Ascending aorta (tissue), 2 donors: ENCODE data around the gene LGR4. TPM values are rescaled to one million over a fixed set of nuclear protein-coding genes. Genes with fewer than 3 reads are reported as not detected.

Source experiments
- DNase-seq, 2 donors: peaks; one replicate each; pipeline ENCODE4 v3.0.0-alpha.2; 2019; ENCODE audit warnings: low spot score in 2 of 2
- H3K27ac ChIP-seq, 2 donors: fragments of 200-600 bp; sonication (generic); one replicate each; pipeline ENCODE4 v1.5.1; 2016 to 2017; ENCODE audit warnings: mild to moderate bottlenecking in 1 of 2
- H3K27me3 ChIP-seq: fragments of 200-600 bp; sonication (generic); one replicate; pipeline ENCODE4 v1.5.1; 2017
- H3K36me3 ChIP-seq, 2 donors: fragments of 200-600 bp; sonication (generic); one replicate each; pipeline ENCODE4 v1.5.1; 2016
- H3K4me1 ChIP-seq, 2 donors: fragments of 200-600 bp; sonication (generic); one replicate each; pipeline ENCODE4 v1.5.1; 2016 to 2017; ENCODE audit warnings: mild to moderate bottlenecking in 1 of 2
- H3K4me3 ChIP-seq, 2 donors: fragments of 200-600 bp; sonication (generic); one replicate each; pipeline ENCODE4 v1.5.1; 2016 to 2017; ENCODE audit warnings: mild to moderate bottlenecking in 1 of 2
- H3K9me3 ChIP-seq, 2 donors: fragments of 200-600 bp; sonication (generic); one replicate each; pipeline ENCODE4 v1.5.1; 2016
- CTCF ChIP-seq, 3 experiments: fragments of 200-600 bp in 2 of 3; fragments of 450-650 bp in 1 of 3; sonication (generic) in 2 of 3; IDR thresholded peaks; one replicate each; pipeline ENCODE4 v1.5.1; 2016 to 2019; ENCODE audit warnings: antibody characterized with exemption in 3 of 3, mild to moderate bottlenecking in 1 of 3, moderate library complexity in 1 of 3
- intact Hi-C: fragments of 100-400 bp; cut with DNase I; formaldehyde crosslinking; loops from one replicate; pipeline ENCODE4 v1.15.1; 2023
- total RNA-seq: library from RNA; depleted of rRNA; stranded (reverse); fragments of >200 nt; gene quantifications from one replicate; pipeline ENCODE4 v1.1.0, GENCODE V29; 2016

LGR4 gene
- total RNA-seq, 1 donor from 2014 or later, result 46.8 TPM

GRCh38 chr11:27394781-27395228 is 77.8 kb downstream of the LGR4 start:
- Histone ChIP-seq H3K27ac (peak overlapping the region in 1 of 2 donors; percentile 35), H3K9me3 (no peaks in the 10 kb centered on the region), H3K27me3 (no peaks in the 10 kb centered on the region), H3K4me3 (no peak overlapping the region), H3K36me3 (no peaks in the 10 kb centered on the region), H3K4me1 (peaks cover 0 to 12% of the 10 kb centered on the region in 2 donors)
- intact Hi-C loops, result no loop called here
- no peak for TF ChIP-seq CTCF (IDR thresholded peaks at IDR 0.05)
- DNase-seq, result no peak

- no peaks in the 10 kb centered on the region for H3K9me3 ChIP-seq
- intact Hi-C loops, result no loop called here
- DNase-seq, result no peak
- peaks cover 0 to 12% of the 10 kb centered on the region in 2 donors for H3K4me1 ChIP-seq
- H3K27me3 ChIP-seq, result no peaks in the 10 kb centered on the region
- H3K36me3 ChIP-seq, result no peaks in the 10 kb centered on the region
- H3K4me3 ChIP-seq, result no peak overlapping the region
- H3K27ac ChIP-seq, result peak overlapping the region; percentile 6 to 33
- TF ChIP-seq CTCF (IDR thresholded peaks at IDR 0.05), result no peak
Observed at GRCh38 chr11:27392278-27393114, 80.1 kb downstream of the LGR4 start.

- intact Hi-C loops, result no loop called here
- DNase-seq, result no peak
- no peak overlapping the region for H3K4me3 ChIP-seq
- H3K4me1 ChIP-seq, result peaks cover 0 to 22% of the 10 kb centered on the region in 2 donors
- H3K36me3 ChIP-seq, result no peaks in the 10 kb centered on the region
- no peaks in the 10 kb centered on the region for H3K9me3 ChIP-seq
- TF ChIP-seq CTCF (IDR thresholded peaks at IDR 0.05), result no peak
- H3K27ac ChIP-seq, result peak overlapping the region; percentile 6 to 33
- H3K27me3 ChIP-seq, result no peaks in the 10 kb centered on the region
Observed at GRCh38 chr11:27391331-27392015, 81.1 kb downstream of the LGR4 start.

GRCh38 chr11:27390318-27391295 is 82.0 kb downstream of the LGR4 start:
- Histone ChIP-seq H3K36me3 (no peaks in the 10 kb centered on the region), H3K4me1 (peaks cover 0 to 30% of the 10 kb centered on the region in 2 donors), H3K27me3 (no peaks in the 10 kb centered on the region), H3K9me3 (no peaks in the 10 kb centered on the region), H3K27ac (peak overlapping the region; percentile 6 to 38), H3K4me3 (no peak overlapping the region)
- intact Hi-C loops, result no loop called here
- no peak for DNase-seq
- no peak for TF ChIP-seq CTCF (IDR thresholded peaks at IDR 0.05)

- intact Hi-C loops, result loop anchor here (10.0 kb wide), 1 partner anchor 204 kb away; no protein-coding TSS in a partner anchor
- Histone ChIP-seq H3K4me1 (peaks cover 0 to 25% of the 10 kb centered on the region in 2 donors), H3K9me3 (no peaks in the 10 kb centered on the region), H3K27ac (no peak overlapping the region), H3K27me3 (no peaks in the 10 kb centered on the region), H3K4me3 (no peak overlapping the region), H3K36me3 (no peaks in the 10 kb centered on the region)
- no peak for DNase-seq
- no peak for TF ChIP-seq CTCF (IDR thresholded peaks at IDR 0.05)
Observed at GRCh38 chr11:27388869-27389268, 83.7 kb downstream of the LGR4 start.
